Activated T-cell treated with anti-CD3 and anti-CD28 coated beads for 4 hours (primary cell): Measurements from ENCODE around the gene DNALI1.

Experiments used
- DNase-seq: peaks from one replicate; pipeline ENCODE4 v3.0.0-alpha.2; 2020

DNALI1 gene

DNA sequence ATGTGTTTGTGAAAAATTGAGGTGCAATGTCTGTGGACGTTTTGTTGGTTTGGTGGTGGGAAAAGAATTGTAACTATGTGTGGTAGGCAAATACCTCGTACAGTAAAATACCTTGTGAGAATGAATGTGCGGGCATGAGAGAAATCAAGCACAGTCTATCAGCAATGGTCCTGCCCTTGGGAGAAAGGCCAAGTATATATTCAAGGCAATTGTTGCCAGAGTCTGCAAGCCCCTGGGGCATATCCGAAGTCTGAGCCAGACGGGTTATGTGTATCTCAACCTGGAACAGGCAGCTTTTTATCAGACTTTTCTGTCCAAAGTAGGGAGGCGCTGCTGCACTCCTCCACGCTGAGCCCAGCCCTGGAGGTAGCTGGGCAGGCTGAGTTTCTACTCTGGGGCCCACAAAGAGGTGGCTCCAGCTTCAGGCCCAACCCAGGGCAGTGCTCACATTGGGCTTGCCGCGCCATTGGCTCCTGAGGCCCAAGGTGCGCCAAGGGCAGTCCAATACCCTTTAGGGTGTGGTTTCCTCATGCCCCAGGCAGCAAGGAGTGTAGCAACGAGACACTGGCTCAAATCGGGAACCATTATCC, 48.4 kb downstream of the DNALI1 start:
- DNase-seq = no peak

DNA sequence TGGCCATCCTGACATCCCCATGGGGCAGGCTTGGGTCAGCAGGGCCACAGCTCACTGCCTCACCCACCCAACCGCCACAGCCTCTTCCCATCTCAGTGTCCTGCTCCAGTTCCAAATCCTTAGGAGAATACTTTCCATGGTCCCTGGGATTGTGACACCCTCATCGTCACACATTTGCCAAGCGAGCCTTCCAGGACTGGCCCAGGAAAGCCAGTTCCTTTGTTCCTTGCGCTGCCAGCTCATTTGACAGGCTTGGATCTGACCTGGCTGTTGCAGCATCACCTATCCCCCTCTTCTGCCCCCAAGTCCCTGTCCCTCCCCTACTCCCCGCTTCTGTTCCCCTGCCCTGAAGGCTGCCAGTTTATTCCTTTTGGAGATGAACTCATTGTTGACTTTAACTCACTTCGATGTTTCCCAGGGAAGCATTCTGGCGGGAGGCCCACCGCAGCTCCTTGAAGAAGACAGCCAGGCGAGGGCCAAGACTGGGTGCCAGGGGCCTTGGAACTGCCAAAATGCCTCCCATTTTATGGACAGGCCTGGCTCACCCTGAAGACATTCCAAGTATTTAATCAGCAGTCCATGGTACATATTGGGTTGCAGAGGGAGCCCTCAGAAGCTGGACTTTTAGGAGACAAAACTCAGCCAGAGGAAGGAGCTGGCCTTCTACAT, 49.2 kb downstream of the DNALI1 start:
- no peak for DNase-seq

DNA sequence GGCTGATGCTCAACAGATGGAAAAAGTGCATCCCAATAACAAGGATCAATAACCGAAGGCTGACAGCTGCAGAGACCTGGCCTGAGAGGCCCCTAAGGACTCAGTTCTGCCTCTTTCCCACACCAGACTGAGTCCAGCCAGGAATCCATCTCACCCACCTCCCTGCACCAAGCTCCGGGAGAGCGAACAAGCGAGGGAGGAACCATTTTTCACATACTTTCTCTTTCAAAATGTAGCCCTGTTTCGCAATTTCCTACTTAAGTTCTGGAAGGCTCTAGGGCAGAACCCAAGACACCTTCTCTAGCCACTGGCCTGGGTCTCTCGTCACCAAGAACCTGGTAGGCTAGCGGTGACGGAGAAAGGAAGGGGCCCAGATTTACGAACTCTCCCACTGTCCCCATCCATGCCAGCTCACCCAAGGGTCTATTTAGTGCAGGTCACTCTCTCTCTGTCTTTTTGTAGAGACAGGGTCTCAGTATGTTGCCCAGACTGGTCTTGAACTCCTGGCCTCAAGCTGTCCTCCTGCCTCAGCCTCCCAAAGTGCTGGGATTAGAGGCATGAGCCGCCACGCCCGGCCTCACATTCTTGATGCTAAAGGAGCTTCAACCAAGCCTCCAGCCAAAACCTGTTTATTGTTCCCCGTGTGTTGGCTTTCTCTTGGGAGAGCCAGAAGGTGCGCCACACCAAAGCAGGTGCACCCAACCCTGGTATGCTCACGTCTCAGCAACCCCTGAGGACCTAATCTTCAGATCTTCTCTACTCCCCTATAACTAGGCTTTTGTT, 49.9 kb downstream of the DNALI1 start:
- DNase-seq = no peak

DNA sequence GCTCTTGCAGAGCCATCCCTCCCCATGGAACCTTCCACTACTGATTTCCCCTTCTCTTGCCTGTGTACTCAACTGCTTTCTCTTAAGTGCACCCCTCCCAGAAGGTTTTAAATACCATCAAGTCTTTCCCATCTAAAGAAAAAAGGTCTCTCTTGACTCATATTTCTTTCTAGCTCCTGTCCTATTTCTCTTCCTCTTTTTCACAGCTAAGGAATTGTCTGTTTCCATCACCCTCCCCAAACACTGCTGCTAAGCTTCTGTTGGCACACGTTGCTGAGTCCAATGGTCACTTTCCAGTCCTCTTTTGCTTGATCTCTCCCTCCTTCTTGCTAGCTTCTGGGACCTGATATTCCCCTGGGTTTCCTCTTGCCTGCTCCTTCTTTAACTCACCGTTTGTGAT, 52.3 kb downstream of the DNALI1 start:
- DNase-seq = no peak

DNA sequence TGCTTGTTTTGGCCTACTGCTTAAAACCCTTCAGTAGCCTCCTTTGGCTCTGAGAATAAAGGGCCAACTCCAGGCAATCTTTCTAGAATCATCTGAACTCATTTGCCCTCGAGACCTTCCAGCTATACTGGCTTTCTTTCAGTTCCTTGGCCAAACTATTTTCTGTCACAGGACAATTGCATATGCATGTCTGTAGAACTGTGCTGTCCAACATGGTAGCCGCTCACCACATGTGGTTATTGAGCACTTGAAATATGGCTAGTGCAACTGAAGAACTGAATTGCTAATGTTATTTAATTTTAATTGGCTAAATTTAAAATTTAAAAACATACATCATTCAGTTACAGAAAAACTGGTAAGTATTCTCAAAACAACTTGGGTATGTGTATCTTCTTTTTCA, 53.3 kb downstream of the DNALI1 start:
- DNase-seq = no peak

DNA sequence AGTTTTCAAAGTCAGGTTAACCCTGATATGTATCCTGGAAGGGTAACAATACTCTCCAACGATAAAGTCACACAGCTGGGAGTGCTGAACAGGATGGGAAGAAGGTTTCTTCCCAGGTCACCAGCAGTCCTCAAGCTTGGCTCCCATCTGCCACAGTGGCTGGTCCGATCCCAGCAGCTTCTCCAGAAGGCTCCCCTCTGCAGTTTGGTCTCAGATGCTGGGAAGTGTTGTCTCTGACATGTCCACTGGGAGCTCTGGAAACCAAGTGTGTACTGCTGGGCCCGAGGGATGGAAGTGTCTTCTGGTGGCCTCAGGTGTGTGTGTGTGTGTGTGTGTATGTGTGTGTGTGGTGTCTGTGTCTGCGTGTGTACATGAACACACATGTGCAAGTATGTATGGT, 55.4 kb downstream of the DNALI1 start:
- DNase-seq = no peak

DNA sequence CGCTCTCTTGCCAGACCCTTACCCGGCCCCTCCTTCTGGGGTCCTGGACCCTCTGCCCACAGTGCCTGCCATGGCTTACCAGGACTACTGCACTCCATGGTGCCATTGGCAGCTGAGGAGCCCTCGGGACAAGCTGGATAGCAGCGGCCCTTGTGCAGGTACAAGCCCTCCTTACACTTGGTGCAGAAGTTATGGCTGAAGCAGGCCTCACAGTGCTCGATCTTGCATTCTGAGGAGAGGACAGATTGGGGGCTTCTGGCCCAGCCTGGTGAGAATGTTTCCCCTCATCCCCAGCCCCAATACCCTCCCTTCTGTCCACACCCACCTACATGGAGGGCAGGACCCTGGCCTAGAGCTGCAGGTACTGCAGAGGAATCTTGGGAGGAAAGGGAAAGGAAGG, 57.4 kb downstream of the DNALI1 start:
- no peak for DNase-seq

DNA sequence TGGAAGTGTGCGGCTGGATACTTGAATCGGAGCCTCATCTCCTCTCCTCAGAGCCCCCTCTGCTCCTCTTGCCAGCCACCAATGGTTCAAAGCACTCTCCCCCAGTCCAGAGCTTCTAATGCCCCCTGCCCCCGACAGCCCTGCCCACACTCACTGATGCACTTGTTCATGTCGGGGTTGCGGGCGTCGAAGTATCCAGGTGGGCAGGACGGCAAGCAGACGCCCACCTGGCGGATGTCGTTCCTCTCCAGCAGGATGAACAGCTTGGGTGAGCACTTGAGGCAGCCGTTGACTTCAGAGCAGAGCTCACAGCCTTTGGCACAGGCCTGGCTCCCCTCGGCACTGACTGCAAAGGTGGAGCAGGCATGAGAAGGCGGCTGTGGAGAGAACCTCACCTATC, 59.6 kb downstream of the DNALI1 start:
- no peak for DNase-seq
